ENCODE data around the gene ZNF71.

DNA sequence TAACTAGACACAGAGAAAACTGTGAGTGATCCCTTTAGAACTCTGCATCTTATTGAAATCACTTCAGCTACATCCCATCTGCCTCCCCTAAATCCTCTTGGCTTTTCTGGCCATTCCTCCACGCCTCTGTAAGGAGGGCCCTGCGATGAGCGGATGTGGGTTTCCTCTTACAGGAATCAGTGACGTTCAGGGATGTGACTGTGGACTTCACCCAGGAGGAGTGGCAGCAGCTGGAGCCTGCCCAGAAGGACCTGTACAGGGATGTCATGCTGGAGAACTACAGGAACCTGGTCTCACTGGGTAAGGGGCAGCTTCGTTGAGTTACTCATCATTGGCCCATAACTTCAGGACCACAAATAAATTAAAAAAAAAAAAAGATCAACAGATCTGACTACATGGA, 18.5 kb downstream of the ZNF71 start:
- TF ChIP-seq, protein P1, sequence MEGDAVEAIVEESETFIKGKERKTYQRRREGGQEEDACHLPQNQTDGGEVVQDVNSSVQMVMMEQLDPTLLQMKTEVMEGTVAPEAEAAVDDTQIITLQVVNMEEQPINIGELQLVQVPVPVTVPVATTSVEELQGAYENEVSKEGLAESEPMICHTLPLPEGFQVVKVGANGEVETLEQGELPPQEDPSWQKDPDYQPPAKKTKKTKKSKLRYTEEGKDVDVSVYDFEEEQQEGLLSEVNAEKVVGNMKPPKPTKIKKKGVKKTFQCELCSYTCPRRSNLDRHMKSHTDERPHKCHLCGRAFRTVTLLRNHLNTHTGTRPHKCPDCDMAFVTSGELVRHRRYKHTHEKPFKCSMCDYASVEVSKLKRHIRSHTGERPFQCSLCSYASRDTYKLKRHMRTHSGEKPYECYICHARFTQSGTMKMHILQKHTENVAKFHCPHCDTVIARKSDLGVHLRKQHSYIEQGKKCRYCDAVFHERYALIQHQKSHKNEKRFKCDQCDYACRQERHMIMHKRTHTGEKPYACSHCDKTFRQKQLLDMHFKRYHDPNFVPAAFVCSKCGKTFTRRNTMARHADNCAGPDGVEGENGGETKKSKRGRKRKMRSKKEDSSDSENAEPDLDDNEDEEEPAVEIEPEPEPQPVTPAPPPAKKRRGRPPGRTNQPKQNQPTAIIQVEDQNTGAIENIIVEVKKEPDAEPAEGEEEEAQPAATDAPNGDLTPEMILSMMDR (IDR thresholded peaks at IDR 0.05), result no peak
- no peak for TF ChIP-seq POLR2A (IDR thresholded peaks at IDR 0.05)
